Measurements from ENCODE around the gene RBBP5.

The RBBP5 gene

DNA sequence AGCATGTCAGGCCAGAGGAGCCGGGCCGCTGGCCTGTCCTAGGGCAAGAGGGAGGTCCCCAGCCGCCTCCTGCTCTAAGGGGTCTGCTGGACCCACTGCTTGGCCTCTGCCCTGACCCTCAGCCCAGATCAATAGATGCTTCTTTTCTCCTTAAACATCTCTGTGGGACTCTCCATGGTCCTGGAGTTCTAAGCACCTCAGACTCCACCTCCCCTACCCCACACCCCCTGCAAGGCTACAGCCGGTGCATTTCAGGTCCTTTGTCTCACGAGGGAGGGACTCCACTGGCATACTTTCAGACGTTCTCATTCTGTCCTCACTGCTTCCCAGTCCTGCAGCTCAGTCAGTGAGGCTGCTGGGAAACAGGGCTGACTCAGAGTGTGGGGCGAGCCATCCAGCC, 67.8 kb downstream of the RBBP5 start:
- no peak for DNase-seq

DNA sequence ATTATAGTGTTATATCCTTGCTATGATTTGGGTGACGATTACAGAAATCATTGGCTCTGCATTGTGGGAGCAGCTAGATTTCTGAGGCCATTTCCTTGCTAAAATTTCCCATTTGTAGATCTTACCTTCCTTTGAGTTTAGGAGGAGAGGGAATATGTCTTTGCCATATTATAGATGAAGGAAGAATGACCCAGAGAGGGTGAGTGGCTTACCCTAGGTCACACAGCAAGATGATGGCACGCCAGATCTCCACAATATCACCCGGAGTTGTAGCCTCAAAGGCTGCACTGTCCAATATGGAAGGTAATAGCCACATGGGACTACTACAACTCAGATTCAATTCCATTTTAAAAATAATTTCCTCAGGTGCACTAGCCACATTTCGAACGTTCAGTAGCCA, 68.5 kb downstream of the RBBP5 start:
- DNase-seq = no peak

DNA sequence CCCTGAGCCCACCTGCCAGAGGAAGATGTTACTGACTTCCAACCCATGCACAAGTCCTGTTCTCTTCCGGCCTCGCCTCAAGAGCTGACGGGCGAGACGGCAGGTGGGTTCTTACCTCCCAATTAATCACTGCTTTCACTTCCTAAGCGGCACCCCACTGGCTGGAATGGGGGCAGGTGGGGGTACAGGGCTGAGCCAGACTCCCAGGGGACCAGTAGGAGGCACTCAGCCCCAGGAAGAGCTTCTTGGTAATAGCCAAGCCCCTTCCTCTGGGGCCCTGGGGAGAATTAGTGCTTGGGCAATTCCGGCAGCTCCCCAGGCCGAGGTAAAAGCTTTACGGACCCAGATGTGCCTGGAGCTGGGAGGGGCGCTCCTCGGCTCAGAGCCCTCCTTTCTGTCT, 69.1 kb downstream of the RBBP5 start:
- no peak for DNase-seq

DNA sequence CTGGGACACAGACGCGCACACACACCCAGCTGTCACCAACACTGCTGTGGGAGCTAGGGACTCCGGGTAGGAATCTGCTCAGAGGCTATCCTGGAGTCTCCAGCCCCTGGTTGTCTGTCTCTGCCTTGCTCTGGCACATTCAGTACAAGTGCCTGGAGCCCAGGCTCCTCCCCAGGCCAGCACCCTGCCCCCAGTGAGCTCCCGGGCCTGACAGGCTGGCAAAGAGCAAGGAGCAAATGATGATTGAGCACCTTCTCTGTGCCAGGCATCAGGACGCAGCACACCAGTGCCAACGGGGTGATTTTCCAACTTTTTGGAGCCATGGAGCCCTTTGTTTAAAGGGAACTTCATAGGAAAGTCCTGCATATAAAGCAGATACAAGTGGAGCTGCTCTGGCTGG, 72.3 kb downstream of the RBBP5 start:
- DNase-seq = no peak

DNA sequence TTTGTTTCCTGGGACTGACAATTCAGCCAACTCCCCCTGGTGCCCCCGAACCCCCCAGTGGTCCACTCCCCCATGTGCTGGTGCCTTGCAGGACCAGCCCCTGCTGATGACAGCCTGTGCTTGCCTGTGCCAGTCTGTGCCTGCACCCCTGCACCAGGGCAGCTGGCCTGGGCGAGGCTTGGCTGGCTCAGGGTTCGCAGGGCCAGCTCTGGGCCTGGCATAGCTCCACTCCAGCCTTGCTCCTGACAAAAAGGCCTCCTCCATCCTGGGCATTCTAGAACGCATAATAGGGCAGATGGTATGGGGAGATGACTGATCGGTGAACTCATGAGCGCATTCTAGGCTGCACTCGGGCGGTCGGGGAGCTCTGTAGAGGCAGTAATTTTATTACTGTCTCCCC, 73.4 kb downstream of the RBBP5 start:
- DNase-seq = no peak

DNA sequence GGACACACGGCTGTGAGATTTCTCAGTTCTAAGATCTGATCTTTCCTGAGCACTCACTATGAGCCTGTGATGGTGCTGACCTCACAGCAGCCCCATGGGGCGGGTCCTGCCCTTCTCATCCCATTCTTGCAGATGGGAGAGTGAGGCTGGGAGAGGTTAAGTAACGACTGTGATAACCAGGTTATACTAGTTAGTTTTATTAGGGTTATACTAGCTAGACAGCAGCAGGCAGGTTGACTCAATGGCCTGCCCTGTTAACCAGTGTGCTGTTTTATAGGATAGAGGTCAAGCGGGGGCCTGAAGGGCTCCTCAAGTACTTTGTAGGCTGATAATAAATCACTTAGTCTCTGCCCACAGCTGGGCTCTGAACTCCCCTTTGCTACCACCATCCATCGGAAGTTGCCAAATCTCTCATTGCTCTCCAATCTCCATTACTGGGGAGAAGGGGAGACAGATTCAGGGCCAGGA, 74.0 kb downstream of the RBBP5 start:
- no peak for DNase-seq

DNA sequence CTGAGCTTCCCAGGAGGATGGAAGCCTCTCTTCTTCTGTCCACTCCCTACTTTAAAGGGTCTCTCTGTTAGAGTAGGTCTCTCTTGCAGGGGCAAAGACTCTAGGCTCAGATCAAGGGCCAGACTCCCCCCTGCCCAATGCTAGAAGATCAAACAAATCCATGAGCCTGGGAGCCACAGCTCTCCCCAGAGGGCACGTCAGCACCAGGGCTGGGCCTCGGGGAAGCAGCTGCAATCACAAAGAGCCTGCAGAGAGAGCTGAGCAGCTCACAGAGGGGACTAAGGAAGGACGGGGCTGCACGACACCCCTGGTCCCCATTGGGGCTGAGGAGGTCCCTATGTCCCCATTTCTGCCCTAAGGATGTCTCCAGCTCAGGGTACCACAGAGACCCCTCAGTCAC, 74.9 kb downstream of the RBBP5 start:
- DNase-seq = no peak

DNA sequence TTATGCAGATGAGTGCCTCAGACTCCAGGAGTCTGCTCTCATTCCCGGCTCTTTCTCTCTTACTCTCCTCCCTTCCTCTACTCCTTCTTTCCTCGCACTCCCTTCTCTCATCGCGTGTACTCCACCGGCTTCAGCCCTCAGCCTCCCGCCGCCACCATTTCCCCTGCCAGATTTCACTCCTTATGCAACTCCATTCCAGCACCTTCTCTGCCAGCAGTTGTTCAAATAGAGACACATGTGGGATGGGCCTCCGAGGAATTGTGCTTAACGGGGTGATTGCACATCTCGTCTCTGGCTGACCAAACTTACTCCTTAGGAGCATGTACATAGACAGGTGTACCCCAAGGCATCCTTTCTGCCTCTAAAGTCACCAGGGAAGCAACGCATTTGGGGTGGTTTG, 76.6 kb downstream of the RBBP5 start:
- no peak for DNase-seq

DNA sequence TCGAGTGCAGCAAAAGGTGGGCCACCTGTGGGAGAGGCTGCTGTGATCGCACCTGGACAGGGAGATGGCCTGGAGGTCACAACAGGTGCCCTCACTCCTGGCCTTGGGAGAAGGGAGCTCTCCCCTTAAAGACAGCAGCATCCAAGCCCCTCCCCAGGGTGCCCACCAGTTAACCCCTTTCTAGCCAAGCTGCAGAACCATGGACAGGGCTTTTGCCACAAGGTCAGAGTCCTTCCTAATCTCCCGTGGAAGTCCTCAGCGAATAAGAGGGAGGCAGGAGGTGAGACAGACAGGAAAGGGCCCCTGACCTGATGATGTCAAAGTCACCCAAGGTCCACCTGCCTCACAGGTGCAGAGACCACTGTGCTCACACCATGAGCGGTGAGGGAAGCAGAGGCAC, 77.0 kb downstream of the RBBP5 start:
- DNase-seq = no peak

DNA sequence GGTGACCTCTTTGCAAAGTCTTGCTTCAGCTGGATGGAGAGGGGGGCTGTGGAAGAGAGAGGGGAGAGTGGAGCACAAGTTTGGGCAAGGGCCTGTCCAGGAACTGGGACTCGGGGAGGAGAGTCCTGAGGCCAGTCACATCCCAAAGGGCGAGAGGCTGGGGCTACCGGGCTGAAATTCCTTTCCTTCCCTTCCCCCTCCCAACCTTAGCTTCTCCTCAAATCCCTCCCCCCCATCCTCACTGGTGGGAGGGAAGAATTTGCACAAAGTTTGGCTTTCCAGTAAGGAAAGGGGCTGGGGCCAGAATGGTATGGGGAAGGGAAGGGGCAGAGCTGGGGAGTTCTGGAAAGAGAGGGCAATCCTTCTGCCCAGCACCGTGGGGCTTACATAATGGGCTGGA, 77.9 kb downstream of the RBBP5 start:
- no peak for DNase-seq

DNA sequence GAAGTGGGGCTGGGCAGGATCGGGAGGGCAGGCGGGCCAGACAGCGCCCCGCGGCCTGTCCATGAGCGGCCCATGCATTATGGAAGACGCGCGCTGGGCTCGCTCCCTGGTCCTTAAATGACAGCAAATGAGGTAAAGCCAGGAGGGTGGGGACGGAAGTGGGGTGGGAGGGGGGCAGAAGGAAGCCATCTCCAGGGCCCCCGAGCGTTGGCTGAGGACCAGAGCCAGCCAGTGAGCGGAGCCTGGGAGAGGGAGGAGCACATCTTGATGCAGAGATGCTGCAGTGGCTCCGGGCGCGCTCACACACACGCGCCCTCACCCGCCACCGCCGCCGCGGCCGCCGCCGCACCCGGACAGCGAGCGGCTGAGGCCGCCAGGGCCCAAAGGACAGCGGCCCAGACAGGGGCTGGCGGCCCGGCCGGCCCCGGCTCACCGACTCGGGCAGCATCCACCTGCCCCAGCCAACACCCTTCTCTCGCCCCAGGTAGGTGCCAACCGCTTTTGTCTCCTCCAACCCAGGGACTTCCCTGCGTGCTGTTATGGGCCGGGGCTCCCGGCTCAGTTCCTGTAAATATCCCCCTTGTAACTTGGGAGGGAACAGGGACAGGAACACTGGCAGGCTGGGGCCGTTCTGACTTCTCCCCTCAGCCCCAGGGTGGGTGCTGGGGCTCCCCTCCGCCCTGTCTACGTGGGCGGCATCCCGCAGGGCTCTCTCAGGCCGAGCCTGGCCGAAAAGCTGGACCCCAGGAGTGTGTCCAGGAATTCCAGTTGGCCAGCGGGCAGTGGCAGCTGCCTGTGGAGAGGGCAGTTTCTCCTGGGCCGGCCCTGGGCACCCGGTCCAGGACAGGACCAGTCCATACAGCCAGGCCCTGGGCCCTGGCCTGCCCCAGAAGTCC, 78.6 kb downstream of the RBBP5 start, which contains the start of gene CNTN2:
Gene CNTN2 (plus strand): TSS at position 302 of the 896 bp plus-strand sequence. CDS start 9,974 bp downstream, outside the sequence.
- no peak for DNase-seq

DNA sequence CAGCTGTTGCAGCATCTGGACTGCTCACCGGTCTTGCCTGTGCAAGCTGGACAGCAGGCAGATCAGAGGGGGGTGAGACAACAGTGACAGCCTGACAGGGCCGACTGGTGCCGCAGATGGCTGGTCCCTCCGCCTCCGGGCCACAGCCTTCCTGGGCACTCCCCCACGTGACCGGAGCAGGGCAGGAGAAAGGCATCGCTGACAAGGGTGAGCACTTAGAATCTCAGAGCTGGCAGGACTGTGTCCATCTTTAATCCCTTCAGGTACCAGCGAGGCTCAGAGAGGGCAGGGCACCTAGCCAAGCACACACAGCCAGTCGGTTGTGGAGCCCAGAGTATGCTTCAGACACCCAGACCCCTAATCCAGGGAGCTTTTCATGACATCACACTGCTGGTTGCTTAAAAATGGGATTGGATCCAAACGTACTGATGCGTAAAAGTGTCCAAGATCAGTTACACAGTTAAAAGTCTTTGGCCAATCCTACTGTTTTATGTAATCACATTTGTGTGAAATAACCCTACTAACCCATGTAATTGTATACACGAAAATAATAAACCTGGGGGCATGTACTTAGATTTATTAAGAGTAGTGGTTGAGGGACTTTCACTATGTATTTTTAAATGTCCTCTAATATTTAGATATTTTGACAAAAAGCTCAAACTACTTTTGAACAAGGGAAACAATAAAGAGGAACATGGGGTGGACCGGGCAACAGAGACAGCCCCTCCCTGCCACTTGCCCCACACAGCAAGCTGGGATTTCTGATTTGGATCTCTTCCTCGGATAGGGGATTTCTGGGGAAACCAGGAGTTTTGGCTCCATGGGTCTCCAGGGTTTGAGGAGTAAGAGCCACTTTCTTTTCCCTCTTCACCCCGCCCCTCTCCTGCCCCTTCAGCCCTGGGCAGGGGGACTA, 79.5 kb downstream of the RBBP5 start:
- no peak for DNase-seq

DNA sequence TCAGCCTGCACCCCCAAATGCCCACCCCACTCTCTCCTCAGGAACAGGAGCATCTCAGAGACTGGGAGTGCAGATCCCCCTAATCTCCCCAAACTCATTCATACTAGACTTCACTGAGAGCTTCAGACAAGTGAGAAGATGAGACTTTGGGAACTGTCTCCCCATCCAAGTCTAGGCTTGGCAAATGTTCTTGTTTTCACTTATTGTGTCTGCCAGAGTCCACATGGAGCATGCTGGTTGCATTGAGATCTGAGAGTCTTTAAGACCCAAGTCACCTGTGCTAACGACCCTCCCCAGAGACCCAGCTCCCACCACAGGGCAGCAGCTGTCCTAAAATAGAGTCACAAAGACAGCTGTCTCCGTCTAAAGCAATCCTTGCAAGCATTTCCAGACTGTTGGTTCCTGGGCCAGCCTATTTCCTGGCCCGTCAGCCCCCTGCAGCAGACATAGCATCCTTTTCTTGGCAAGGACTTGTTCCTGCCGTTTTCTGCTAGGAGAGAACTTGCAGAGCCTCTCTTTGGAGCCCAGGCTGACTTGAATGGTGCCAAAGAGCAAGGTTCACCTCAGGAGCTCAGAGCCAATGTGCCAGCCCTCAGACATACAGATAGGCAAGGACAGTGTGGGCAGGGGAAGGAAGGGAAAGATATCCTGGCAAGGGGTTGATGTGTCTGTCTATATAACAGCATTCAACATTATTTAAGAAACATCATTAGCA, 80.6 kb downstream of the RBBP5 start:
- DNase-seq = no peak

DNA sequence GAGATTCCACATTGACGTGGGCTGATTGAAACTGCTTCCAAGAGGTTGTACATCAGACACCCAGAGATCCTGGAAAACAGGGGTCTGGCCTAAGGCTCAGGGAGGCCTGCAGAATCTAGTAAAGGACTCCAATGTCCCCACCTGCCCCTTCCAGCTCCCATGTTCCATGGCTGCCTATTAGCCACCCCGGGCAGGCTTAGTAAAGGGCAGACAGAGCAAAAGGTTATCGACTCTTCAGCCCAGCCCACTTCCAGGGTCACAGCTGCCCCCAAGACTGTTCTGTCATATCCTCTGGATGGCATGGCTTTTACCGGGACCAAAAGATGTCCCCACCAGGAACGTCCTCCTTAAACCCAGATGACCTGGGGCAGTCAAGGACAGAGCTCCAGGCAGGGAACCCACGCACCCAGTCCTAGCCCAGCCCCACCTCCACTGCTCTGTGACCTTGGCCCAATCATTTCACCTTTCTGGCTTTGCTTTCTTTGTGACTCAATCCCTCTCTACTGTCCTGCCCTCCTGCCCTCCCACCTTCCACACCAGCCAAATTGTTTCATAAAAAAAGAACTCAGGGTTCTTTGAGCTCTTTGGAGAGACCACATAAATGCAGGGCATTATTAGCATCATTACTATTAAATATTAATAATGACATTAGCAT, 83.5 kb downstream of the RBBP5 start:
- DNase-seq = no peak

DNA sequence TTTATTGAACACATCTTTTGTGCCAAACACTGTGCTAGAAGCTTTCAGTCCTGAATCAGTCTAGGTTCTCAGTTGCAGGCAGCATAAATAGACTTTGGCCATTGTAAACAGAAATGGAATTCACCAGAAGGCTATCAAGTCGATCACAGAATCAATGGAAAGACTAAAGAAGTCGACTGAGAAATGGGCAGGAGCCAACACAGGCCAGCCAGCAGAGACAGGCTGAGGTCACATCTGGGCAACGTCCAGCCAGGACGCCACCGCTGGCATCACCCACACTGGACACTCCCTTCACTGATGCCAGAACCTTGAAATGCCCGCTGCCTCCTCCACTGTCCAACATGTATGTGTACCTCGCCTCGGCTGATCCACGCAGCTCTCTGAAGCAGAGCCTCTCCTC, 84.2 kb downstream of the RBBP5 start:
- DNase-seq = no peak

Measured in inflammatory macrophage treated with lipopolysaccharide for 1 hour (primary cell).